Gastroesophageal sphincter (tissue), 4 donors: Measurements from ENCODE around the gene FAM229A. TPM values are rescaled to one million over a fixed set of nuclear protein-coding genes. Genes with fewer than 3 reads are reported as not detected.

ENCODE experiments used
- ATAC-seq: fragments of 150-250 bp; one replicate; pipeline ENCODE4 v1.9.1; 2016; ENCODE audit warnings: mild to moderate bottlenecking, moderate library complexity
- H3K27ac ChIP-seq, 4 donors: fragments of 200-600 bp; sonication (generic) in 3 of 4; 1 replicate in 3 of 4; 2 replicates in 1 of 4; pipeline ENCODE4 v1.5.1; 2016 to 2019
- H3K27me3 ChIP-seq: fragments of 200-600 bp; sonication (generic); one replicate; pipeline ENCODE4 v1.5.1; 2019
- H3K36me3 ChIP-seq, 2 donors: fragments of 200-600 bp; sonication (generic); one replicate each; pipeline ENCODE4 v1.5.1; 2019; ENCODE audit warnings: control low read depth in 1 of 2
- H3K4me1 ChIP-seq, 3 donors: fragments of 200-600 bp; sonication (generic); 1 replicate in 2 of 3; 2 replicates in 1 of 3; pipeline ENCODE4 v1.5.1; 2016 to 2019; ENCODE audit warnings: control low read depth in 2 of 3
- H3K4me3 ChIP-seq, 2 donors: fragments of 200-600 bp; sonication (generic); one replicate each; pipeline ENCODE4 v1.5.1; 2019; ENCODE audit warnings: mild to moderate bottlenecking in 1 of 2, moderate library complexity in 1 of 2
- H3K9me3 ChIP-seq, 3 donors: fragments of 200-600 bp; sonication (generic); one replicate each; pipeline ENCODE4 v1.5.1; 2017 to 2019; ENCODE audit warnings: control low read depth in 2 of 3
- EP300 ChIP-seq: sonication (generic); formaldehyde crosslinking; IDR thresholded peaks from one replicate; pipeline ENCODE4 v1.6.1; 2017; ENCODE audit warnings: antibody characterized with exemption, mild to moderate bottlenecking
- POLR2A ChIP-seq, 2 donors: fragments of 450-650 bp; IDR thresholded peaks; one replicate each; pipeline ENCODE4 v1.6.1; 2017; ENCODE audit warnings: antibody characterized with exemption in 2 of 2, mild to moderate bottlenecking in 2 of 2, moderate library complexity in 1 of 2
- POLR2AphosphoS5 ChIP-seq: sonication (generic); formaldehyde crosslinking; IDR thresholded peaks from one replicate; pipeline ENCODE4 v1.6.1; 2017; ENCODE audit warnings: antibody characterized with exemption
- WGBS, 2 donors: methylation state at CpG; one replicate each; pipeline ENCODE4 v1.1.5; 2018; ENCODE audit warnings: low coverage in 1 of 2; 5-methylcytosine and 5-hydroxymethylcytosine counted together
- total RNA-seq, 4 donors: library from RNA; depleted of rRNA; stranded (reverse); fragments of >200 nt; gene quantifications; one replicate each; pipeline ENCODE4 v1.1.0, GENCODE V29; 2016
- TF ChIP-seq, protein P1 (sequence below), 4 experiments: fragments of 200-600 bp in 2 of 4; fragments of 450-650 bp in 2 of 4; sonication (generic) in 1 of 4; IDR thresholded peaks; one replicate each; pipeline ENCODE4 v1.5.1; 2017 to 2019; ENCODE audit warnings: antibody characterized with exemption in 4 of 4, mild to moderate bottlenecking in 2 of 4, moderate library complexity in 2 of 4

Gene FAM229A
- total RNA-seq, 4 donors from 2014 or later, result 0.74 to 7.6 (median 4.9) TPM

DNA sequence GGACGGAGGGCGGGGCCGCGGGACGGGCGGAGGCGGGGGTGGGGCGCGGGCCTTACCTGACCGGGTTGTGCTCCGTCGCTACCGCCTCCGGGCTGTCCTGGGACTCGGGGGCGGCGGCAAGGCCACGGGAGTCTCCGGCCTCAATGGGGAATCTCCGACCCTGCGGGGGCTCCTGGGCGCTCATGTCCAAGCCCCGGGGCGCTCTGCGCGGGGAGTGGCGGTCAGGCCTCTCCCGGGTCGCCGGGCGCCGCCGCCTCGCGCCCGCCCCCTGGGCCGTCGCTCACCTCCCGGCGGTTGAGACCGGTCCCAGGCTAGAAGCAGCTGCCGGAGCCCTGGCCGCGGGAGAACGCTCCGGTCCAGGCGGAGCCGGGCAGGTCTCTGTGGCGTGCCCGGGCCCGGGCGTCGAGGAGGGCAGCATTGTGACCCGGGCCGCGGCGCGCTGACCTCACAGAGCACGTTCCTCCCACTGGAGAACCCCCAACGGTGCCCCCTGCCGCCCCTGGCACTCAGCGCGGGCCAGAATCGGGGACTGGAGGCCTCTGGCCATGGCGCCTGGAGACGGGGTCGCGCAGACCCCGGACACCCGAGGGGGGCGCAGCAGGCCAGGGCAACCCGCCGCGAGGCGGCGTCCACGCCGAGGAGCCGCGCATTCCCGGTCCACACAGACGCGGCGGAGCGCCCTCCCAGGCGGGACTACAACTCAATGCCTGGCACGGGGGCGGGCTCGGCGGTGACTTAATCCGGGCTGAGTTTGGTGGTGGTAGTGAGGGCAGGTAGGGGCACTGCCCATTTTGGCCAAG is 411 bp downstream of the FAM229A start:
- H3K4me1 ChIP-seq, result peaks cover 0 to 22% (median 12%) of the 10 kb centered on the region in 3 donors
- WGBS, 2 donors, result no CpG with 5 or more reads among the region's 91 CpGs

DNA sequence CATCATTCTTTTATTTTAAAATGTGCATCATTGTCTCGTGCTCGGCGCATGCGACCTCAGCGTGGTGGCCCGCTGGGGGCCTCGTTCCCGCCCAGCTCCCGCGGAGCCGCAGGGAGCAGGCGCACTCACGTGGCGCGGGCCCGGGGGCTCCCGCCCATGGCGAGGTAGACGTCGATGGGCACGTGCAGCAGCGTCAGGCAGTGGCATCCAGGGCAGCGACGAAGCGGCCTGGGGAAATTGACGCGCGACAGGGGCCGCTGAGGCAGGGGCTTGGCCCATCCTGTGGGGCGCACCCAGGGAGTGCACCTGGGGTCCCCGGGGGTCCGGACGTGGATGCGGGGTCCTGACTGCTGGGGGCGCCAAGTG is 994 bp downstream of the FAM229A start:
- Histone ChIP-seq H3K9me3 (no peaks in the 10 kb centered on the region), H3K4me3 (peak overlapping the region in 1 of 2 donors; percentile 52), H3K36me3 (peaks cover 0 to 35% of the 10 kb centered on the region in 2 donors), H3K27ac (peak overlapping the region in 1 of 4 donors; percentile 71), H3K27me3 (no peaks in the 10 kb centered on the region), H3K4me1 (peaks cover 0 to 22% (median 12%) of the 10 kb centered on the region in 3 donors)
- no peak for TF ChIP-seq POLR2AphosphoS5
- TF ChIP-seq, protein P1, sequence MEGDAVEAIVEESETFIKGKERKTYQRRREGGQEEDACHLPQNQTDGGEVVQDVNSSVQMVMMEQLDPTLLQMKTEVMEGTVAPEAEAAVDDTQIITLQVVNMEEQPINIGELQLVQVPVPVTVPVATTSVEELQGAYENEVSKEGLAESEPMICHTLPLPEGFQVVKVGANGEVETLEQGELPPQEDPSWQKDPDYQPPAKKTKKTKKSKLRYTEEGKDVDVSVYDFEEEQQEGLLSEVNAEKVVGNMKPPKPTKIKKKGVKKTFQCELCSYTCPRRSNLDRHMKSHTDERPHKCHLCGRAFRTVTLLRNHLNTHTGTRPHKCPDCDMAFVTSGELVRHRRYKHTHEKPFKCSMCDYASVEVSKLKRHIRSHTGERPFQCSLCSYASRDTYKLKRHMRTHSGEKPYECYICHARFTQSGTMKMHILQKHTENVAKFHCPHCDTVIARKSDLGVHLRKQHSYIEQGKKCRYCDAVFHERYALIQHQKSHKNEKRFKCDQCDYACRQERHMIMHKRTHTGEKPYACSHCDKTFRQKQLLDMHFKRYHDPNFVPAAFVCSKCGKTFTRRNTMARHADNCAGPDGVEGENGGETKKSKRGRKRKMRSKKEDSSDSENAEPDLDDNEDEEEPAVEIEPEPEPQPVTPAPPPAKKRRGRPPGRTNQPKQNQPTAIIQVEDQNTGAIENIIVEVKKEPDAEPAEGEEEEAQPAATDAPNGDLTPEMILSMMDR (IDR thresholded peaks at IDR 0.05), result no peak
- TF ChIP-seq POLR2A (IDR thresholded peaks at IDR 0.05), result no peak
- no peak for TF ChIP-seq EP300
- 40% methylated on average over 3 of the region's 35 CpGs; no CpG with 5 or more reads in 1 of the 2 donors for WGBS, 2 donors
- peak; percentile 13 for ATAC-seq

More for the DNA sequence above, 411 bp downstream of the FAM229A start:
- peaks cover 0 to 41% of the 10 kb centered on the region in 2 donors for H3K36me3 ChIP-seq
- H3K9me3 ChIP-seq, result no peaks in the 10 kb centered on the region
- H3K27ac ChIP-seq, result peak overlapping the region in 2 of 4 donors; percentile 48 to 71
- TF ChIP-seq POLR2A (IDR thresholded peaks at IDR 0.05), result peak in 1 of 2 donors; percentile 11
- TF ChIP-seq, protein P1 (IDR thresholded peaks at IDR 0.05), result peak in 3 of 4 experiments; percentile 28 to 64 (median 44)
- TF ChIP-seq EP300, result no peak
- no peak for TF ChIP-seq POLR2AphosphoS5
- peak overlapping the region; percentile 10 to 52 for H3K4me3 ChIP-seq
- H3K27me3 ChIP-seq, result no peaks in the 10 kb centered on the region
- peak; percentile 66 for ATAC-seq

GRCh38 chr1:32358435-32358834 is 3.9 kb downstream of the FAM229A start:
- H3K4me3 ChIP-seq, result no peak overlapping the region
- H3K27ac ChIP-seq, result no peak overlapping the region
- no peaks in the 10 kb centered on the region for H3K9me3 ChIP-seq
- TF ChIP-seq EP300 (no peak), POLR2A (IDR thresholded peaks at IDR 0.05) (no peak), POLR2AphosphoS5 (no peak)
- TF ChIP-seq, protein P1 (IDR thresholded peaks at IDR 0.05), result no peak
- no peaks in the 10 kb centered on the region for H3K27me3 ChIP-seq
- no peak for ATAC-seq
- peaks cover 0 to 40% (median 19%) of the 10 kb centered on the region in 3 donors for H3K4me1 ChIP-seq
- WGBS, 2 donors, result 85% methylated on average over 3 of the region's 3 CpGs; no CpG with 5 or more reads in 1 of the 2 donors
- H3K36me3 ChIP-seq, result peaks cover 0 to 14% of the 10 kb centered on the region in 2 donors

DNA sequence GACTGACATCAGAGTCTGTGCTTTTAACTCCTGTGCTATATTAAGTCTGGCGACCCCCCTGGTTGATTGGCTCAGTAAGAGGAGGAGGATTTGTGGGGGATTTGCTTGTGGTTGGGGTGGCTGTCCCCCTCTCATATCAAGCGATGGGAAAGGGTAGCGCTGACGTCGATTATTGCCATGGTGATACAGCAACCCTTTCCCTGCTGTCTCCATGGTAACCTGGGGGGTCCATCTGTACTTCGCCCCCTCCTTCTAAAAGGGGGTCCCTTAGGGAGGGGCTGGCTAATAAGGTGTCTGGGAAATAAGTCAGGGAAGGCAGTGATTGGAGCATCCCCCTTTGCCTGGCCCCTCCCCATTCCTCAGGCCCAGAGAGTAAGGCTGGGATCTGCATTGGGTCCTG is 4.7 kb downstream of the FAM229A start:
- TF ChIP-seq POLR2A (IDR thresholded peaks at IDR 0.05), result no peak
- no peak for TF ChIP-seq POLR2AphosphoS5
- no peak for TF ChIP-seq EP300
- TF ChIP-seq, protein P1 (IDR thresholded peaks at IDR 0.05), result no peak
- no peak for ATAC-seq

More for the DNA sequence above, 4.7 kb downstream of the FAM229A start:
- Histone ChIP-seq H3K27me3 (no peaks in the 10 kb centered on the region), H3K4me3 (no peak overlapping the region), H3K9me3 (no peaks in the 10 kb centered on the region), H3K27ac (no peak overlapping the region), H3K36me3 (peaks cover 0 to 7% of the 10 kb centered on the region in 2 donors), H3K4me1 (peaks cover 0 to 44% (median 27%) of the 10 kb centered on the region in 3 donors)
- WGBS, 2 donors, result 70 to 71% methylated on average over 2 to 4 of the region's 6 CpGs
